22Rv1 (cell line): Measurements from ENCODE around the gene C2orf49.

Experiments
- H3K27ac ChIP-seq: fragments of 450-650 bp; 2 replicates; pipeline ENCODE4 v1.5.1; 2017
- ZFX ChIP-seq: fragments of 450-650 bp; IDR thresholded peaks from 2 replicates; pipeline ENCODE4 v1.6.1; 2017; ENCODE audit warnings: antibody characterized with exemption, borderline replicate concordance
- TF ChIP-seq, protein P1 (sequence below): fragments of 450-650 bp; IDR thresholded peaks from 2 replicates; pipeline ENCODE4 v1.5.1; 2017; ENCODE audit warnings: mild to moderate bottlenecking

C2orf49 gene

GRCh38 chr2:105378921-105379383 lies 41.6 kb downstream of the C2orf49 start:
- H3K27ac ChIP-seq, result no peak overlapping the region
- no peak for TF ChIP-seq ZFX
- TF ChIP-seq, protein P1, sequence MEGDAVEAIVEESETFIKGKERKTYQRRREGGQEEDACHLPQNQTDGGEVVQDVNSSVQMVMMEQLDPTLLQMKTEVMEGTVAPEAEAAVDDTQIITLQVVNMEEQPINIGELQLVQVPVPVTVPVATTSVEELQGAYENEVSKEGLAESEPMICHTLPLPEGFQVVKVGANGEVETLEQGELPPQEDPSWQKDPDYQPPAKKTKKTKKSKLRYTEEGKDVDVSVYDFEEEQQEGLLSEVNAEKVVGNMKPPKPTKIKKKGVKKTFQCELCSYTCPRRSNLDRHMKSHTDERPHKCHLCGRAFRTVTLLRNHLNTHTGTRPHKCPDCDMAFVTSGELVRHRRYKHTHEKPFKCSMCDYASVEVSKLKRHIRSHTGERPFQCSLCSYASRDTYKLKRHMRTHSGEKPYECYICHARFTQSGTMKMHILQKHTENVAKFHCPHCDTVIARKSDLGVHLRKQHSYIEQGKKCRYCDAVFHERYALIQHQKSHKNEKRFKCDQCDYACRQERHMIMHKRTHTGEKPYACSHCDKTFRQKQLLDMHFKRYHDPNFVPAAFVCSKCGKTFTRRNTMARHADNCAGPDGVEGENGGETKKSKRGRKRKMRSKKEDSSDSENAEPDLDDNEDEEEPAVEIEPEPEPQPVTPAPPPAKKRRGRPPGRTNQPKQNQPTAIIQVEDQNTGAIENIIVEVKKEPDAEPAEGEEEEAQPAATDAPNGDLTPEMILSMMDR, result no peak

- no peak overlapping the region for H3K27ac ChIP-seq
- TF ChIP-seq, protein P1, result no peak
- TF ChIP-seq ZFX, result no peak
These were observed 42.4 kb downstream of the C2orf49 start for GRCh38 chr2:105379741-105380186.

DNA sequence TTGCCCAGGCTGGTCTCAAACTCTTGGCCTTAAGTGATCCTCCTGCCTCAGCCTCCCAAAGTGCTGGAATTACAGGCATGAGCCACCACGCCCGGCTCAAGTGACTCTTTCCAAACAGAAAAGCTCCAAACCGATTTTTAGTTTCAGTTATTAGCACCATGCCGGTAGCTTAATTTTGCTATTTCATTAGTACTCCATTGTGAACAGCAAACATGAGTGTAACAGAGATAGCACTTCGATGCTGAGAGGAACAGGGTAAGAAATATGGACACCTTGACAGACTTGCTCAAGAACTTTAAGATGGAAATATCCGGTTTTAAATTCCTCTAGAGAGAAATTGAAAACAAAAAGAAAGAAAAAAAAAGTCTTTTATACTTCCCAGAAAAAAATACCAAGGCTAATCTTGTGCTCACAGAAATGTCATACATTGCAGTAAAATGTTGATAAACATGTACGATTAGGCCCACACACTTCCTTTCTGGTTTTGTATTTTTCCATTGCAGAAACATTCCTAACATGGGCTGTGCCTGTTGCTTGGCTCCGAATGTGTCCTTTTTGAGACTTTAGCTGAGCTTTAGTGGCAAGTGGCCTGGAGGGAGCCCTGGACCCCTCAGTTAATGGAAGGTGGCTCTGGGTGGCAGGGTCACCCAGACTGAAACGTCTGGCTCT lies 43.2 kb downstream of the C2orf49 start:
- no peak overlapping the region for H3K27ac ChIP-seq
- TF ChIP-seq, protein P1, result no peak
- no peak for TF ChIP-seq ZFX

DNA sequence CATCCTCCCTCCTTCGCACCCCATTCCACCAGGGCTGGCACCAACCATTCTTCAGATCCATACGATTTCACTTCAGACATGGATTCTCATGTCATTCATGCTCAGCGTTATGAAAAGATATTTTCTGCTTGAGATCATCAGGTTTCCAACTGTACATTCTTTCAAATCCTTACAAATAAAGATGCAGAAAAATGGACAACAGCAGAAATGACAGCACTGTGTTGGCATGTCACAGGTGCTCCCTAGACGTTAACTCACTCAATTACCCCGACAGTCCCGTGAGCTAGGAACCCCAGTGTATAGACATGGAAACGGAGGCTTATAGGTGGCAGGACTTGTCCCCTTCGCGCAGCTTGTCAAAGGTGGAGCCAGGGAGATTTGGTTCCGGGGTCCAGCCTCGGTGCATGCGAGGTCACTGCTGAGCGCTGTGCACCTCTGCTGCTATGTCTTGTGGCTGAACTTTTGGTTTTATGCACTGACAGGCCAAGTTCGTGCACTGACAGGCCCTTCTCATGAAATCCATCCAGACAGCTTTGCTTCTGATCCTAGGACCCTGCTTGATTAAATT lies 43.8 kb downstream of the C2orf49 start:
- H3K27ac ChIP-seq, result no peak overlapping the region
- TF ChIP-seq, protein P1, result no peak
- no peak for TF ChIP-seq ZFX

- H3K27ac ChIP-seq, result no peak overlapping the region
- TF ChIP-seq ZFX, result no peak
- TF ChIP-seq, protein P1, result no peak
These were observed 44.8 kb downstream of the C2orf49 start for GRCh38 chr2:105382177-105382576.

DNA sequence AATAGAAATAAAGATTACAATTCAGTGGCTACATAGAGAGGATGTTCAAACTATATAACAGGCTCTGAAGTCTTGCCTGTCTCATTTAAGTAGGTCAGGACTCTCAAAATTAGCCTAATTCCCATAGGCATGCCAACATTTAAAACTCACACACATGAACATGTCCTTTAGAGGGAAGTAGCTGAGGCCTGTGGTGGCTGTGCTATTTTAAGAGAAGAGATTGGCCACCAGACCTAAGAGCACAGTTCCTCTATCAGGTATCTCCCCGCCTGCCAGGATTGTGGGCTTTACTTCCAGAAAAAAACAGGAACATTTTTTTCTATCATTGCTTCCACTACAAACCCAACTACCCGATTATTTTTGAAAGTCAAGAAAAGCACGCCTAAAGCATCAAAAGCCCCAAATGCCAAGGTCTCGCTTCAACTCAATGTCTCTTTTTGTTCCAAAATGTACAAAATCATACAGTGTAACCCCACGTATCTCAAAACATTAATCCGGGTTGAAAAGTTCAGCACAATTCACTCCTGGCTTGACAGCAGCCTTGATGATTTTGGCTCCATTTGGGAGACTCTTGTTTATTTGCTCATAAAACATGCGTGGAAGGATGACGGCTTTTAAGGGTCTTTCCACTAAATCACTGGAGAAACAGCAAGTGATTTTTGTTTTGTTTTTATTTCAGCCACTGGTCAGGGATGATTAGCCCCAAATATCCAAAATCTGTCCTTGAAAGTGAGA lies 46.3 kb downstream of the C2orf49 start:
- no peak overlapping the region for H3K27ac ChIP-seq

More for the DNA sequence above, 46.3 kb downstream of the C2orf49 start:
- TF ChIP-seq, protein P1, result no peak
- no peak for TF ChIP-seq ZFX
